HepG2 (cell line): ENCODE measurements around the gene SRC. TPM values are rescaled to one million over a fixed set of nuclear protein-coding genes. Genes with fewer than 3 reads are reported as not detected.
A peak's percentile ranks its signal among the peaks of the same experiment; 100 is the strongest.

Experiments
- ARID3A ChIP-seq: IDR thresholded peaks from 2 replicates; pipeline ENCODE4 v1.6.1; 2012; ENCODE audit warnings: low read depth, low read length, improper control_type of control experiment
- CCAR2 ChIP-seq: fragments of 200-400 bp; formaldehyde crosslinking; optimal IDR thresholded peaks from 2 replicates; pipeline ENCODE3; 2018; ENCODE audit warnings: low read depth, mild to moderate bottlenecking, low read length, moderate library complexity
- HMGA1 ChIP-seq: sonication (generic); formaldehyde crosslinking; conservative IDR thresholded peaks from 2 replicates; pipeline ENCODE4 v1.4.0; 2020; ENCODE audit warnings: missing genetic modification reagents
- MXD3 ChIP-seq: IDR thresholded peaks from 2 replicates; pipeline ENCODE4 v1.6.1; 2016; ENCODE audit warnings: mild to moderate bottlenecking, missing biosample characterization, missing genetic modification reagents
- SCMH1 ChIP-seq: sonication (generic); formaldehyde crosslinking; IDR thresholded peaks from 2 replicates; pipeline ENCODE4 v1.9.0; 2021; ENCODE audit warnings: missing genetic modification reagents, mild to moderate bottlenecking, borderline replicate concordance
- ZBTB3 ChIP-seq: sonication (generic); formaldehyde crosslinking; IDR thresholded peaks from 2 replicates; pipeline ENCODE4 v1.4.0; 2020; ENCODE audit warnings: low read depth, mild to moderate bottlenecking, moderate library complexity, missing genetic modification reagents, borderline replicate concordance
- ZBTB40 ChIP-seq, 2 experiments: fragments of 450-650 bp in 1 of 2; sonication (generic) in 1 of 2; formaldehyde crosslinking in 1 of 2; IDR thresholded peaks; 2 replicates each; pipeline versions ENCODE4 v1.6.1 to v1.8.0; 2016 to 2022; ENCODE audit warnings: antibody characterized with exemption in 1 of 2, mild to moderate bottlenecking in 1 of 2, missing genetic modification reagents in 1 of 2
- ZFP36L1 ChIP-seq: sonication (generic); formaldehyde crosslinking; IDR thresholded peaks from 2 replicates; pipeline ENCODE4 v1.8.0; 2022; ENCODE audit warnings: mild to moderate bottlenecking, missing genetic modification reagents, moderate library complexity
- ZNF18 ChIP-seq: sonication (generic); formaldehyde crosslinking; IDR thresholded peaks from 2 replicates; pipeline ENCODE4 v1.8.0; 2022; ENCODE audit warnings: mild to moderate bottlenecking, missing genetic modification reagents; ENCODE audit not compliant: insufficient replicate concordance
- ZNF263 ChIP-seq: sonication (generic); formaldehyde crosslinking; IDR thresholded peaks from 2 replicates; pipeline ENCODE4 v1.4.0; 2020; ENCODE audit warnings: missing genetic modification reagents
- ZNF484 ChIP-seq: sonication (generic); formaldehyde crosslinking; IDR thresholded peaks from 2 replicates; pipeline ENCODE4 v1.5.1; 2020; ENCODE audit warnings: mild to moderate bottlenecking, low read depth, missing genetic modification reagents, borderline replicate concordance
- ZNF543 ChIP-seq: sonication (generic); formaldehyde crosslinking; IDR thresholded peaks from 2 replicates; pipeline ENCODE4 v1.4.0; 2020; ENCODE audit warnings: mild to moderate bottlenecking, missing genetic modification reagents
- ZNF569 ChIP-seq: sonication (generic); formaldehyde crosslinking; IDR thresholded peaks from 2 replicates; pipeline ENCODE4 v1.5.0; 2020; ENCODE audit warnings: mild to moderate bottlenecking, missing genetic modification reagents, moderate library complexity, borderline replicate concordance
- ZNF780A ChIP-seq: sonication (generic); formaldehyde crosslinking; IDR thresholded peaks from 2 replicates; pipeline ENCODE4 v1.8.0; 2022; ENCODE audit warnings: mild to moderate bottlenecking, missing genetic modification reagents, moderate library complexity
- ZNF788 ChIP-seq: sonication (generic); formaldehyde crosslinking; IDR thresholded peaks from 2 replicates; pipeline ENCODE4 v1.5.0; 2020; ENCODE audit warnings: mild to moderate bottlenecking, missing genetic modification reagents, borderline replicate concordance
- ZNF790 ChIP-seq: sonication (generic); formaldehyde crosslinking; IDR thresholded peaks from 2 replicates; pipeline ENCODE4 v1.8.0; 2022; ENCODE audit warnings: missing genetic modification reagents, mild to moderate bottlenecking, borderline replicate concordance
- polyA plus RNA-seq, 8 experiments: library from polyadenylated mRNA; depleted of rRNA in 3 of 8; stranded (reverse) in 7 of 8; unstranded in 1 of 8; fragments of >200 nt; fragmentation: Illumina TruSeq in 4 of 8; extraction: Trizol in 4 of 8; gene quantifications; 2 replicates each; pipeline versions ENCODE4 v1.2.1 to v1.2.3, GENCODE V29; 2011 to 2016; ENCODE audit warnings: low read depth in 4 of 8, missing spikeins in 1 of 8, mixed read lengths in 1 of 8; ENCODE audit not compliant: insufficient read depth in 1 of 8
- total RNA-seq, 5 experiments: library from RNA; depleted of rRNA; stranded (reverse); fragments of >200 nt; fragmentation: Illumina TruSeq; extraction: Trizol; gene quantifications; 2 replicates each; pipeline ENCODE4 v1.2.3, GENCODE V29; 2016; ENCODE audit warnings: low read depth in 1 of 5

Gene SRC
- total and polyA plus RNA-seq, 2 of the 13 experiments (the other 11 are each of a cell fraction or from before 2014, with no cell fraction given) = 54.7 to 192 TPM

GRCh38 chr20:37384683-37385174 lies 38.8 kb downstream of the SRC start (continued):
- TF ChIP-seq ZNF18 = no peak
- TF ChIP-seq MXD3 (CRISPR knock-in tag) = no peak; the same call in 1 of the 2 replicates
- no peak for TF ChIP-seq ZNF543
- TF ChIP-seq ZFP36L1 = no peak
- no peak for TF ChIP-seq HMGA1 (CRISPR knock-in tag)
- no peak for TF ChIP-seq CCAR2
- TF ChIP-seq ZNF263 = no peak
- TF ChIP-seq ZNF790 (CRISPR knock-in tag) = no peak
- no peak for TF ChIP-seq ZBTB3 (CRISPR knock-in tag)
- no peak for TF ChIP-seq SCMH1 (CRISPR knock-in tag)
- TF ChIP-seq ZNF569 (CRISPR knock-in tag) = no peak
- TF ChIP-seq ZNF788 (CRISPR knock-in tag) = peak; percentile 85
- no peak; the same call in 1 of the 2 replicates for TF ChIP-seq ZNF780A (CRISPR knock-in tag)
- no peak for TF ChIP-seq ZNF484 (CRISPR knock-in tag)
- TF ChIP-seq ARID3A = no peak
- no peak for TF ChIP-seq ZBTB40 (IDR thresholded peaks at IDR 0.05)
- TF ChIP-seq ZBTB40 (CRISPR knock-in tag; IDR thresholded peaks at IDR 0.05) = no peak
